OCI-LY3 (cell line): ENCODE results near the gene OPA3.

Source experiments
- CTCF ChIP-seq: fragments of 200-600, 300-600 bp; sonication (generic); IDR thresholded peaks from 2 replicates; pipeline ENCODE4 v1.5.1; 2014; ENCODE audit warnings: antibody characterized with exemption, low read length, low read depth
- EZH2phosphoT487 ChIP-seq: fragments of 200-600 bp; shearing (Covaris generic); IDR thresholded peaks from 2 replicates; pipeline ENCODE4 v1.6.1; 2018; ENCODE audit warnings: antibody characterized with exemption, mixed run types, low read depth

GRCh38 chr19:45506989-45507871 lies 77.4 kb downstream of the OPA3 start, which contains the start of gene VASP:
- TF ChIP-seq CTCF (no peak), EZH2phosphoT487 (no peak)
